Activated CD8-positive, alpha-beta T cell treated with anti-CD3 and anti-CD28 coated beads for 36 hours (primary cell): Measurements from ENCODE around the gene VPS35L. TPM values are rescaled to one million over a fixed set of nuclear protein-coding genes. Genes with fewer than 3 reads are reported as not detected.
"Not testable (repeated sequence)": the region's sequence is repeated elsewhere in the genome, so short reads cannot be mapped to it uniquely, and the experiment has no call there.

ENCODE experiments used
- ATAC-seq: fragments of 200-7000 bp; cut with Tn5 transposase; one replicate; pipeline ENCODE4 v1.10.0; 2021; ENCODE audit warnings: mild to moderate bottlenecking, moderate library complexity
- CTCF ChIA-PET: fragments of 350-600 bp; sonication (Branson Sonifier 250); formaldehyde crosslinking; loops from one replicate; lab custom pipeline; 2021; ENCODE audit warnings: antibody characterized with exemption; lab: Charles Lee
- POLR2A ChIA-PET: fragments of 350-600 bp; sonication (Branson Sonifier 250); formaldehyde crosslinking; loops from one replicate; lab custom pipeline; 2021; ENCODE audit warnings: antibody characterized with exemption; lab: Charles Lee
- DNase-seq: peaks from one replicate; pipeline ENCODE4 v3.0.0-alpha.2; 2020
- H3K27ac Mint-ChIP-seq: one replicate; pipeline ENCODE4 v1.8.0; 2021; ENCODE audit warnings: mild to moderate bottlenecking, mixed read lengths
- H3K27me3 Mint-ChIP-seq: one replicate; pipeline ENCODE4 v1.8.0; 2021; ENCODE audit warnings: mixed read lengths
- H3K36me3 Mint-ChIP-seq: one replicate; pipeline ENCODE4 v1.8.0; 2021; ENCODE audit warnings: low read depth, mixed read lengths
- H3K4me1 Mint-ChIP-seq: one replicate; pipeline ENCODE4 v1.8.0; 2021; ENCODE audit warnings: low read depth, mixed read lengths
- H3K4me3 Mint-ChIP-seq: one replicate; pipeline ENCODE4 v1.8.0; 2021; ENCODE audit warnings: mild to moderate bottlenecking, moderate library complexity, mixed read lengths
- H3K9me3 Mint-ChIP-seq: one replicate; pipeline ENCODE4 v1.8.0; 2021; ENCODE audit warnings: mixed read lengths
- CTCF ChIP-seq: fragments of 200-600 bp; IDR thresholded peaks from one replicate; pipeline ENCODE4 v1.8.0; 2022; ENCODE audit warnings: antibody characterized with exemption, mild to moderate bottlenecking
- intact Hi-C: fragments of 100-400 bp; cut with micrococcal nuclease; formaldehyde crosslinking; loops from one replicate; pipeline ENCODE4 v1.10.0; 2022
- total RNA-seq, 2 experiments: library from RNA; stranded (reverse); gene quantifications; one replicate each; pipeline ENCODE4 v1.2.3, GENCODE V29; 2021

VPS35L gene
- total RNA-seq, 2 experiments from 2014 or later, result 32.1 to 34.8 TPM

DNA sequence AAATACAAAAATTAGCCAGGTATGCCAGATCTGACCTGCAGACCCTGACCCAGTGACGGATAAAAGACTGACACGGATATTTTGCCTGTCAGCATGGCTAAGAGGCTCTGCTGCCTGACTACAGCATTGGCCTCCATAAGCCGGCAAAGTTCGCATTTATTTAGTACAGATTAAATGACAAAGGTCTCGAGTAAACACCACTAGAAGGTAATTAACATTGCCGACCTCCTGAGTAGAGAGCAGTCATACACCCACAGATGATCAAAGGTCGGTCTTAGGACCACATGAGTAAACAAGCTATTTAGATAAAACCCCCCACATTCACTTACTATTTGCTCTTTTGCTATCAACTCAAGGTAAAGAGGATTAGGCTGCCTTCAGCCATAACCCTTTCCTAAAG is 106.8 kb downstream of the VPS35L start:
- no peak for TF ChIP-seq CTCF
- ATAC-seq (no peak), DNase-seq (no peak)
- POLR2A ChIA-PET, result interaction anchor here (0.6 kb wide), 1 partner anchor 26 kb away, joined by 3 read pairs; no protein-coding TSS in a partner anchor
- CTCF ChIA-PET, result interaction anchor here (0.8 to 1.0 kb wide), 2 partner anchors 10 to 26 kb away, joined by 3 read pairs; no protein-coding TSS in a partner anchor
- peaks cover 29% of the 10 kb centered on the region for H3K36me3 Mint-ChIP-seq
- no peak overlapping the region for H3K4me3 Mint-ChIP-seq
- H3K27me3 Mint-ChIP-seq, result no peaks in the 10 kb centered on the region
- peaks cover 3% of the 10 kb centered on the region for H3K9me3 Mint-ChIP-seq
- intact Hi-C loops, result no loop called here
- peaks cover 5% of the 10 kb centered on the region for H3K4me1 Mint-ChIP-seq
- no peak overlapping the region for H3K27ac Mint-ChIP-seq

DNA sequence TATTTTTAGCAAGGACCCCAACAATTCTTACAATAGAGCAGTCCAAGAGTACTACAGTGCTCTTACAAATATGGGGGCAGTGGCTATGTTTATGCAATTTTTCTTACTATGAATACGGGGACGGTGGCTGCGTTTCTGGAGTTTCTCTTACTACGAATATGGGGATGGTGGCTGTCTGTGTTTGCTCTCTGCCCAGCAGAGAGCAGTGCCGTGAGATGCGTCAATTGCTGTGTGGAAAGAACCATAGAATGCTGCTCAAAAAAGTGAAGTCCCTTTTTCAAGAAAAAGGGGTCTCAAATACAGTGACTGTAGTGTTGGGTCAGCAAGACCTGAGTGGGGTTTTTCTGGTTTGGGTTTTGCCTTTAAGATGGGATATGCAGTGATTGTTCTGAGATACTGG is 108.7 kb downstream of the VPS35L start:
- H3K36me3 Mint-ChIP-seq, result peaks cover 29% of the 10 kb centered on the region
- intact Hi-C loops, result no loop called here
- DNase-seq (no peak), ATAC-seq (no peak)
- CTCF ChIA-PET, result no interaction called here
- no peak overlapping the region for H3K4me3 Mint-ChIP-seq
- no peak overlapping the region for H3K27ac Mint-ChIP-seq
- TF ChIP-seq CTCF, result no peak
- peaks cover 3% of the 10 kb centered on the region for H3K9me3 Mint-ChIP-seq
- POLR2A ChIA-PET, result interaction anchor here (1.4 kb wide), 1 partner anchor 9 kb away, joined by 5 read pairs; no protein-coding TSS in a partner anchor
- H3K4me1 Mint-ChIP-seq, result peaks cover 5% of the 10 kb centered on the region
- no peaks in the 10 kb centered on the region for H3K27me3 Mint-ChIP-seq

DNA sequence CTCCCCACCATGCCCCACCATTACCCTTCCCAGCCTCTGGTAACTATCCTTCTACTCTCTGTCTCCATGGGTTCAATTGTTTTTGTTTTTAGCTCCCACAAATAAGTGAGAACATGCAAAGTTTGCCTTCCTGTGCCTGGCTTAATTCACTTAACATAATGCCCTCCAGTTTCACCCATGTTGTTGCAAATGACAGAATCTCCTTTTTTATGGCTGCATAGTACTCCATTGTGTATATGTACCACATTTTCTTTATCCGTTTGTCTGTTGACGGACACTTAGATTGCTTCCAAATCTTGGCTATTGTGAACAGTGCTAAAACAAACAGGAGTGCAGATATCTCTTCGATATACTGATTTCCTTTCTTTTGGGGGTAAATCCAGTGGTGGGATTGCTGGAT is 109.8 kb downstream of the VPS35L start:
- CTCF ChIA-PET, H3K27me3 Mint-ChIP-seq, H3K4me1 Mint-ChIP-seq, DNase-seq, H3K27ac Mint-ChIP-seq, H3K9me3 Mint-ChIP-seq, ATAC-seq, H3K4me3 Mint-ChIP-seq, intact Hi-C loops, POLR2A ChIA-PET: not testable (repeated sequence)
- H3K36me3 Mint-ChIP-seq, result peaks cover 27% of the 10 kb centered on the region

DNA sequence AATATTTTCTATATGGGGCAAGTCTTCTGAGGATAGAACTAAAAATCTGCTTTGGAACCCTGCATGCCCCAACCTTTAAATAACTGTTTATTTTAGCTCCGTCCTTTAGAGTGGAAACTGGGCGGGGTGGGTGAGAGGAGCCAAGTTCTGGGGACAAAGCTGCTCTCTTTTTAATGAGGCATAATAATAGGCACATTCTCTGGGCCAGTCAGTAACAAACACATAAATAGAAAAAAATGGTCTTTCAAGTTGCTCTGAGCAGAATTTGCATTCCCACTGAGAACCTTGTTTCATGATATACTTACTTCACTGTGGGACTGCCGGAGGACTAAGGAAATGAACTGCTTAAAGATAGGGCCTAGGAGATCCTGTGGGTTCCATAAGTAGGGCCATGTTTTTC is 111.0 kb downstream of the VPS35L start:
- H3K36me3 Mint-ChIP-seq, result peaks cover 22% of the 10 kb centered on the region
- intact Hi-C loops, result no loop called here
- ATAC-seq, result no peak
- no peak overlapping the region for H3K4me3 Mint-ChIP-seq
- CTCF ChIA-PET, result no interaction called here
- no peak for DNase-seq
- H3K27me3 Mint-ChIP-seq, result no peaks in the 10 kb centered on the region
- no peaks in the 10 kb centered on the region for H3K4me1 Mint-ChIP-seq
- POLR2A ChIA-PET, result no interaction called here
- no peak overlapping the region for H3K27ac Mint-ChIP-seq
- H3K9me3 Mint-ChIP-seq, result peaks cover 3% of the 10 kb centered on the region
- no peak for TF ChIP-seq CTCF

- DNase-seq (no peak), ATAC-seq (no peak)
- no peak for TF ChIP-seq CTCF
- Mint-ChIP-seq H3K36me3 (peaks cover 17% of the 10 kb centered on the region), H3K4me1 (no peaks in the 10 kb centered on the region), H3K9me3 (no peaks in the 10 kb centered on the region), H3K27ac (no peak overlapping the region), H3K27me3 (no peaks in the 10 kb centered on the region), H3K4me3 (no peak overlapping the region)
- intact Hi-C loops, result no loop called here
- POLR2A ChIA-PET, result interaction anchor here (0.9 to 1.2 kb wide), 3 partner anchors 9 to 31 kb away, joined by 3 to 5 read pairs (median 4); no protein-coding TSS in a partner anchor
- CTCF ChIA-PET, result interaction anchor here (1.4 kb wide), 1 partner anchor 10 kb away, joined by 3 read pairs; no protein-coding TSS in a partner anchor
Observed at GRCh38 chr16:19672378-19672777, 116.9 kb downstream of the VPS35L start.
